ENCODE results near the gene SPATA22. TPM values are rescaled to one million over a fixed set of nuclear protein-coding genes. Genes with fewer than 3 reads are reported as not detected.

SPATA22 gene
- total and polyA plus RNA-seq, 4 donors: 0.67 to 1.4 TPM; not detected in 2

GRCh38 chr17:3507869-3508268, 36.2 kb upstream of the SPATA22 start:
- Histone ChIP-seq H3K9me3 (ENCODE audit: control insufficient read depth, low read length) (no peaks in the 10 kb centered on the region), H3K4me3 (ENCODE audit: low read length in 2 of 2) (no peak overlapping the region), H3K27me3 (ENCODE audit: control insufficient read depth in 1 of 2, insufficient read depth in 2 of 2, low read length in 1 of 2) (no peaks in the 10 kb centered on the region), H3K4me1 (ENCODE audit: control insufficient read depth in 1 of 2, insufficient read depth in 2 of 2, low read length in 2 of 2) (no peaks in the 10 kb centered on the region), H3K36me3 (ENCODE audit: control insufficient read depth in 1 of 2, insufficient read depth in 2 of 2, low read length in 1 of 2) (no peaks in the 10 kb centered on the region), H3K27ac (ENCODE audit: low read depth in 1 of 2, low read length in 2 of 2) (no peak overlapping the region)
- DNase-seq (no peak), ATAC-seq (ENCODE audit: low FRiP score) (no peak)
- intact Hi-C loops (cut with DNase I): no loop called here
- 70 to 71% methylated on average over 3 of the region's 3 CpGs for WGBS, 2 donors

- DNase-seq (no peak), ATAC-seq (ENCODE audit: low FRiP score) (no peak)
- Histone ChIP-seq H3K4me1 (ENCODE audit: control insufficient read depth in 1 of 2, insufficient read depth in 2 of 2, low read length in 2 of 2) (no peaks in the 10 kb centered on the region), H3K36me3 (ENCODE audit: control insufficient read depth in 1 of 2, insufficient read depth in 2 of 2, low read length in 1 of 2) (no peaks in the 10 kb centered on the region), H3K27ac (ENCODE audit: low read depth in 1 of 2, low read length in 2 of 2) (no peak overlapping the region), H3K9me3 (ENCODE audit: control insufficient read depth, low read length) (no peaks in the 10 kb centered on the region), H3K27me3 (ENCODE audit: control insufficient read depth in 1 of 2, insufficient read depth in 2 of 2, low read length in 1 of 2) (no peaks in the 10 kb centered on the region), H3K4me3 (ENCODE audit: low read length in 2 of 2) (no peak overlapping the region)
- 67 to 71% methylated on average over 1 of the region's 1 CpG for WGBS, 2 donors
- intact Hi-C loops (cut with DNase I): no loop called here
These were observed 35.5 kb upstream of the SPATA22 start for GRCh38 chr17:3507071-3507470.

GRCh38 chr17:3506054-3506453, 34.4 kb upstream of the SPATA22 start:
- 90 to 96% methylated on average over 2 of the region's 2 CpGs for WGBS, 2 donors
- H3K27me3 ChIP-seq (ENCODE audit: control insufficient read depth in 1 of 2, insufficient read depth in 2 of 2, low read length in 1 of 2): no peaks in the 10 kb centered on the region
- no peaks in the 10 kb centered on the region for H3K36me3 ChIP-seq (ENCODE audit: control insufficient read depth in 1 of 2, insufficient read depth in 2 of 2, low read length in 1 of 2)
- H3K4me3 ChIP-seq (ENCODE audit: low read length in 2 of 2): no peak overlapping the region
- H3K9me3 ChIP-seq (ENCODE audit: control insufficient read depth, low read length): no peaks in the 10 kb centered on the region
- no peak overlapping the region for H3K27ac ChIP-seq (ENCODE audit: low read depth in 1 of 2, low read length in 2 of 2)
- DNase-seq (no peak), ATAC-seq (ENCODE audit: low FRiP score) (no peak)
- intact Hi-C loops (cut with DNase I): no loop called here
- H3K4me1 ChIP-seq (ENCODE audit: control insufficient read depth in 1 of 2, insufficient read depth in 2 of 2, low read length in 2 of 2): no peaks in the 10 kb centered on the region

GRCh38 chr17:3505008-3505407, 33.4 kb upstream of the SPATA22 start:
- 92% methylated on average over 7 of the region's 7 CpGs for WGBS, 2 donors
- intact Hi-C loops (cut with DNase I): no loop called here
- no peak overlapping the region for H3K4me3 ChIP-seq (ENCODE audit: low read length in 2 of 2)

GRCh38 chr17:3503285-3503684, 31.7 kb upstream of the SPATA22 start:
- intact Hi-C loops (cut with DNase I): no loop called here
- Histone ChIP-seq H3K9me3 (ENCODE audit: control insufficient read depth, low read length) (no peaks in the 10 kb centered on the region), H3K4me3 (ENCODE audit: low read length in 2 of 2) (no peak overlapping the region), H3K27me3 (ENCODE audit: control insufficient read depth in 1 of 2, insufficient read depth in 2 of 2, low read length in 1 of 2) (no peaks in the 10 kb centered on the region), H3K4me1 (ENCODE audit: control insufficient read depth in 1 of 2, insufficient read depth in 2 of 2, low read length in 2 of 2) (no peaks in the 10 kb centered on the region), H3K36me3 (ENCODE audit: control insufficient read depth in 1 of 2, insufficient read depth in 2 of 2, low read length in 1 of 2) (no peaks in the 10 kb centered on the region), H3K27ac (ENCODE audit: low read depth in 1 of 2, low read length in 2 of 2) (no peak overlapping the region)
- ATAC-seq (ENCODE audit: low FRiP score) (no peak), DNase-seq (no peak)
- WGBS, 2 donors: 14% methylated on average over 1 of the region's 1 CpG

More at GRCh38 chr17:3505008-3505407, 33.4 kb upstream of the SPATA22 start:
- DNase-seq: no peak
- no peak for ATAC-seq (ENCODE audit: low FRiP score)
- Histone ChIP-seq H3K9me3 (ENCODE audit: control insufficient read depth, low read length) (no peaks in the 10 kb centered on the region), H3K4me1 (ENCODE audit: control insufficient read depth in 1 of 2, insufficient read depth in 2 of 2, low read length in 2 of 2) (no peaks in the 10 kb centered on the region), H3K36me3 (ENCODE audit: control insufficient read depth in 1 of 2, insufficient read depth in 2 of 2, low read length in 1 of 2) (no peaks in the 10 kb centered on the region), H3K27me3 (ENCODE audit: control insufficient read depth in 1 of 2, insufficient read depth in 2 of 2, low read length in 1 of 2) (no peaks in the 10 kb centered on the region), H3K27ac (ENCODE audit: low read depth in 1 of 2, low read length in 2 of 2) (no peak overlapping the region)

- DNase-seq (no peak), ATAC-seq (ENCODE audit: low FRiP score) (no peak)
- no peak overlapping the region for H3K4me3 ChIP-seq (ENCODE audit: low read length in 2 of 2)
- H3K4me1 ChIP-seq (ENCODE audit: control insufficient read depth in 1 of 2, insufficient read depth in 2 of 2, low read length in 2 of 2): no peaks in the 10 kb centered on the region
- intact Hi-C loops (cut with DNase I): no loop called here
- no peak overlapping the region for H3K27ac ChIP-seq (ENCODE audit: low read depth in 1 of 2, low read length in 2 of 2)
- 70 to 71% methylated on average over 5 of the region's 5 CpGs for WGBS, 2 donors
- no peaks in the 10 kb centered on the region for H3K9me3 ChIP-seq (ENCODE audit: control insufficient read depth, low read length)
- H3K36me3 ChIP-seq (ENCODE audit: control insufficient read depth in 1 of 2, insufficient read depth in 2 of 2, low read length in 1 of 2): no peaks in the 10 kb centered on the region
- H3K27me3 ChIP-seq (ENCODE audit: control insufficient read depth in 1 of 2, insufficient read depth in 2 of 2, low read length in 1 of 2): no peaks in the 10 kb centered on the region
These were observed 30.8 kb upstream of the SPATA22 start for GRCh38 chr17:3502466-3502865.

GRCh38 chr17:3501344-3501743, 29.7 kb upstream of the SPATA22 start:
- Histone ChIP-seq H3K36me3 (ENCODE audit: control insufficient read depth in 1 of 2, insufficient read depth in 2 of 2, low read length in 1 of 2) (no peaks in the 10 kb centered on the region), H3K27me3 (ENCODE audit: control insufficient read depth in 1 of 2, insufficient read depth in 2 of 2, low read length in 1 of 2) (no peaks in the 10 kb centered on the region), H3K4me1 (ENCODE audit: control insufficient read depth in 1 of 2, insufficient read depth in 2 of 2, low read length in 2 of 2) (no peaks in the 10 kb centered on the region), H3K4me3 (ENCODE audit: low read length in 2 of 2) (no peak overlapping the region), H3K9me3 (ENCODE audit: control insufficient read depth, low read length) (no peaks in the 10 kb centered on the region), H3K27ac (ENCODE audit: low read depth in 1 of 2, low read length in 2 of 2) (no peak overlapping the region)
- WGBS, 2 donors: 86% methylated on average over 5 of the region's 5 CpGs
- intact Hi-C loops (cut with DNase I): no loop called here
- ATAC-seq (ENCODE audit: low FRiP score): no peak
- DNase-seq: no peak

GRCh38 chr17:3497101-3497500, 25.5 kb upstream of the SPATA22 start:
- Histone ChIP-seq H3K36me3 (ENCODE audit: control insufficient read depth in 1 of 2, insufficient read depth in 2 of 2, low read length in 1 of 2) (no peaks in the 10 kb centered on the region), H3K4me3 (ENCODE audit: low read length in 2 of 2) (no peak overlapping the region), H3K4me1 (ENCODE audit: control insufficient read depth in 1 of 2, insufficient read depth in 2 of 2, low read length in 2 of 2) (no peaks in the 10 kb centered on the region), H3K27ac (ENCODE audit: low read depth in 1 of 2, low read length in 2 of 2) (no peak overlapping the region), H3K9me3 (ENCODE audit: control insufficient read depth, low read length) (peaks cover 3% of the 10 kb centered on the region), H3K27me3 (ENCODE audit: control insufficient read depth in 1 of 2, insufficient read depth in 2 of 2, low read length in 1 of 2) (no peaks in the 10 kb centered on the region)
- WGBS, 2 donors: 67 to 71% methylated on average over 7 of the region's 7 CpGs
- no peak for ATAC-seq (ENCODE audit: low FRiP score)
- intact Hi-C loops (cut with DNase I): no loop called here
- DNase-seq: no peak

- H3K36me3 ChIP-seq (ENCODE audit: control insufficient read depth in 1 of 2, insufficient read depth in 2 of 2, low read length in 1 of 2): no peaks in the 10 kb centered on the region
- no peak for ATAC-seq (ENCODE audit: low FRiP score)
- H3K4me1 ChIP-seq (ENCODE audit: control insufficient read depth in 1 of 2, insufficient read depth in 2 of 2, low read length in 2 of 2): no peaks in the 10 kb centered on the region
- 64 to 69% methylated on average over 8 of the region's 8 CpGs for WGBS, 2 donors
- no peaks in the 10 kb centered on the region for H3K27me3 ChIP-seq (ENCODE audit: control insufficient read depth in 1 of 2, insufficient read depth in 2 of 2, low read length in 1 of 2)
- H3K27ac ChIP-seq (ENCODE audit: low read depth in 1 of 2, low read length in 2 of 2): no peak overlapping the region
- intact Hi-C loops (cut with DNase I): no loop called here
- H3K4me3 ChIP-seq (ENCODE audit: low read length in 2 of 2): no peak overlapping the region
- no peaks in the 10 kb centered on the region for H3K9me3 ChIP-seq (ENCODE audit: control insufficient read depth, low read length)
- DNase-seq: no peak
These were observed 14.0 kb upstream of the SPATA22 start for GRCh38 chr17:3485481-3486068.

Data from aorta (tissue), 5 donors.